T-cell (primary cell): Measurements from ENCODE around the gene TUBB. TPM values are rescaled to one million over a fixed set of nuclear protein-coding genes. Genes with fewer than 3 reads are reported as not detected.

Experiments
- ATAC-seq, 4 experiments: fragments of 200-7000 bp in 3 of 4; fragments of 150-1000 bp in 1 of 4; cut with Tn5 transposase; replicated peaks in 1 of 4; 1 replicate in 3 of 4; 2 replicates in 1 of 4; pipeline ENCODE4 v1.10.0; 2021; ENCODE audit warnings: moderate library complexity in 3 of 4, mild to moderate bottlenecking in 2 of 4, moderate number of reproducible peaks in 1 of 4
- CTCF ChIA-PET, 2 donors: fragments of 300-600 bp; sonication (Branson Sonifier 250); formaldehyde crosslinking; loops; one replicate each; lab custom pipeline; 2022; ENCODE audit warnings: antibody characterized with exemption in 2 of 2; lab: Charles Lee
- POLR2A ChIA-PET, 2 donors: fragments of 300-600 bp; sonication (Branson Sonifier 250); formaldehyde crosslinking; loops; one replicate each; lab custom pipeline; 2022; ENCODE audit warnings: antibody characterized with exemption in 2 of 2; lab: Charles Lee
- DNase-seq, 35 experiments: peaks; one replicate each; pipeline versions ENCODE4 v3.0.0 to v3.0.0-alpha.2; 2013 to 2023
- H3K27ac ChIP-seq: one replicate; pipeline ENCODE4 v1.5.1; 2013; ENCODE audit warnings: low read length
- H3K27me3 ChIP-seq, 2 experiments: replicated peaks in 1 of 2; 1 replicate in 1 of 2; 2 replicates in 1 of 2; pipeline versions ENCODE4 v1.6.1 to v1.7.0; 2013; ENCODE audit warnings: low read length in 1 of 2, mixed read lengths in 1 of 2; ENCODE audit not compliant: control insufficient read depth in 2 of 2, insufficient read depth in 2 of 2; ENCODE audit errors: extremely low read depth in 1 of 2
- H3K36me3 ChIP-seq, 2 donors: 1 replicate in 1 of 2; 2 replicates in 1 of 2; pipeline versions ENCODE4 v1.6.1 to v1.7.0; 2013; ENCODE audit warnings: low read length in 1 of 2; ENCODE audit not compliant: control insufficient read depth in 2 of 2, insufficient read depth in 1 of 2; ENCODE audit errors: extremely low read depth in 1 of 2
- H3K4me1 ChIP-seq, 2 experiments: 1 replicate in 1 of 2; 2 replicates in 1 of 2; pipeline versions ENCODE4 v1.6.1 to v1.7.0; 2013; ENCODE audit warnings: low read length in 2 of 2, mixed read lengths in 1 of 2; ENCODE audit not compliant: insufficient read depth in 2 of 2, control insufficient read depth in 1 of 2; ENCODE audit errors: extremely low read depth in 1 of 2
- H3K4me3 ChIP-seq, 2 donors: 1 replicate in 1 of 2; 2 replicates in 1 of 2; pipeline versions ENCODE4 v1.5.1 to v1.7.0; 2013; ENCODE audit warnings: mild to moderate bottlenecking in 2 of 2, low read length in 1 of 2, moderate library complexity in 1 of 2; ENCODE audit not compliant: control insufficient read depth in 1 of 2; ENCODE audit errors: extremely low read depth in 1 of 2
- H3K9me3 ChIP-seq: 2 replicates; pipeline ENCODE4 v1.7.0; 2013
- H3K27ac Mint-ChIP-seq, 2 donors: one replicate each; pipeline ENCODE4 v1.8.0; 2020 to 2021; ENCODE audit warnings: mild to moderate bottlenecking in 2 of 2, mixed read lengths in 2 of 2
- H3K27me3 Mint-ChIP-seq, 2 donors: one replicate each; pipeline ENCODE4 v1.8.0; 2021 to 2022; ENCODE audit warnings: mixed read lengths in 2 of 2
- H3K36me3 Mint-ChIP-seq: one replicate; pipeline ENCODE4 v1.8.0; 2021; ENCODE audit warnings: mixed read lengths
- H3K4me1 Mint-ChIP-seq, 3 donors: one replicate each; pipeline ENCODE4 v1.8.0; 2020 to 2022; ENCODE audit warnings: mixed read lengths in 3 of 3, mild to moderate bottlenecking in 1 of 3
- H3K4me3 Mint-ChIP-seq, 3 donors: one replicate each; pipeline ENCODE4 v1.8.0; 2020 to 2022; ENCODE audit warnings: mild to moderate bottlenecking in 3 of 3, mixed read lengths in 3 of 3, moderate library complexity in 3 of 3
- H3K9me3 Mint-ChIP-seq, 3 donors: one replicate each; pipeline ENCODE4 v1.8.0; 2020 to 2022; ENCODE audit warnings: mixed read lengths in 3 of 3
- WGBS: methylation state at CpG from one replicate; pipeline ENCODE4 v1.1.5; 2013; ENCODE audit warnings: missing lambda C conversion rate; ENCODE audit not compliant: insufficient coverage; 5-methylcytosine and 5-hydroxymethylcytosine counted together
- total RNA-seq, 35 experiments: library from RNA in 6 of 35; stranded (reverse) in 6 of 35; fragments of 120-200 nt in 1 of 35; gene quantifications; one replicate each; pipeline versions ENCODE4 v1.2.1 to v1.2.4 and lab custom pipeline; 2013 to 2026

Gene TUBB
- total RNA-seq, 5 donors from 2014 or later (not counting 1 experiment from before 2014, with no cell fraction given) = 108 to 246 (median 202) TPM

DNA sequence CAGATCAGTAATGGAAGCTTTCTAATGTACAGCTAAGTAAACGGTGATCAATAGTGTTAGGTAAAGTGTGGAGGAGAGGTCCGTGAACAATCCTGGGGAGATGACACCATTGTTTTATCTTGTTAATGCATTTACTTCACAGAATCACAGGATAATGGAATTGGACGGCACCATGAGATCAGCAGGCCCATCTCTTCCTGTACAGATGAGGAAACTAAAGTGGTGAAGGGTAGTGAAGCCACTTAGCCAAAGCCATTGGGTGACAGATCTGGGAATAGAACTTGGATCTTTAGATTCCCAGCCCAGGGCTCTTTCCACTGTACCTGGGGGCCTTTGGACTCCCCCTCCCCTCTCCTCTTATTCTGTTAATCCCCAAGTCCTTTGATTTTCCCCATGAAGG, 50.4 kb downstream of the TUBB start:
- Mint-ChIP-seq H3K4me1 (peaks cover 59 to 68% (median 62%) of the 10 kb centered on the region in 3 donors), H3K36me3 (no peaks in the 10 kb centered on the region), H3K27me3 (no peaks in the 10 kb centered on the region), H3K4me3 (peak overlapping the region in 1 of 3 donors; percentile 2), H3K27ac (peak overlapping the region in 1 of 2 donors; percentile 5), H3K9me3 (no peaks in the 10 kb centered on the region)
- Histone ChIP-seq H3K36me3 (no peaks in the 10 kb centered on the region), H3K9me3 (no peaks in the 10 kb centered on the region), H3K27me3 (no peaks in the 10 kb centered on the region), H3K4me1 (peaks cover 29 to 42% of the 10 kb centered on the region in 2 experiments), H3K27ac (no peak overlapping the region), H3K4me3 (no peak overlapping the region)
- ChIA-PET CTCF (no interaction called here), POLR2A (no interaction called here)
- no peak for DNase-seq
- WGBS = no CpG with 5 or more reads among the region's 3 CpGs
- no peak for ATAC-seq

DNA sequence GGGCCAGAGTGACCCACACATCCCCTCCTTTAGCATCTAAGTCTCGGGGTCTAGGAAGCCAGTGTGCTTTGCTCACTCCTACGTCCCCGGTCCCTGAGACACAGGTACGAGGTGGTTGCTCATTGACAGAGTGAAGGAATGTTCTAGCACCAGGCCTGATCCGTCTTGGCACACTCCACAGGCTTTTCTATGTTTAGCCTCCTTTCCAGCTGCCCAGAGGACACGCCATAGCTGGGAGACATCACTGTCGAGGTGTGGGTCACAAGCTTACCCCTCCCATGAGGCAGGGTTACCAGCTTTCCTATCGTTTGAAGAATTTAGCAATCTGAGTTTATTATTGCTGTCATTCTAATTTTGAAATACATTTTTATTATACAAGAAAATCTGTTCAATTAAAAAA, 54.5 kb downstream of the TUBB start:
- Histone ChIP-seq H3K27ac (no peak overlapping the region), H3K4me3 (no peak overlapping the region), H3K4me1 (peaks cover 10 to 35% of the 10 kb centered on the region in 2 experiments), H3K9me3 (no peaks in the 10 kb centered on the region), H3K36me3 (no peaks in the 10 kb centered on the region), H3K27me3 (no peaks in the 10 kb centered on the region)
- ChIA-PET POLR2A (no interaction called here), CTCF (no interaction called here)
- no peaks in the 10 kb centered on the region for H3K27me3 Mint-ChIP-seq
- H3K4me3 Mint-ChIP-seq = no peak overlapping the region
- 95% methylated on average over 5 of the region's 8 CpGs for WGBS
- H3K36me3 Mint-ChIP-seq = no peaks in the 10 kb centered on the region
- no peak overlapping the region for H3K27ac Mint-ChIP-seq
- no peak for DNase-seq
- ATAC-seq = no peak
- H3K9me3 Mint-ChIP-seq = no peaks in the 10 kb centered on the region
- H3K4me1 Mint-ChIP-seq = peaks cover 40 to 61% (median 48%) of the 10 kb centered on the region in 3 donors

Other genes starting within 250 kb of the TUBB start
- gene HLA-E, start 230.8 kb upstream of the TUBB start, total RNA-seq = 1,000 to 10,000 TPM; 1,114 to 1,417 (median 1,253) TPM
- 100 to 1,000 TPM in 2 of 5 donors, 10 to 100 TPM in 3; 65.5 to 167 (median 72.9) TPM for gene GNL1, start 163.9 kb upstream of the TUBB start, total RNA-seq
- 10 to 100 TPM; 12.8 to 22.1 (median 19.7) TPM for gene PRR3, start 163.1 kb upstream of the TUBB start, total RNA-seq
- gene ABCF1, start 148.9 kb upstream of the TUBB start, total RNA-seq = 10 to 100 TPM; 61.1 to 89.9 (median 73.8) TPM
- gene PPP1R10, start 103.1 kb upstream of the TUBB start, total RNA-seq = 100 to 1,000 TPM; 104 to 170 (median 163) TPM
- gene MRPS18B, start 102.5 kb upstream of the TUBB start, total RNA-seq = 10 to 100 TPM; 20.7 to 55.5 (median 50.2) TPM
- gene ATAT1, start 93.5 kb upstream of the TUBB start, total RNA-seq = 10 to 100 TPM in 4 of 5 donors, 1 to 10 TPM in 1; 6.9 to 11.8 (median 10.4) TPM
- gene C6orf136, start 73.2 kb upstream of the TUBB start, total RNA-seq = 10 to 100 TPM; 24.5 to 39.8 (median 31.4) TPM
- 10 to 100 TPM; 29.0 to 51.9 (median 46.2) TPM for gene DHX16, start 47.3 kb upstream of the TUBB start, total RNA-seq
- 100 to 1,000 TPM; 109 to 177 (median 156) TPM for gene PPP1R18, start 33.7 kb upstream of the TUBB start, total RNA-seq
- gene NRM, start 29.4 kb upstream of the TUBB start, total RNA-seq = 1 to 10 TPM; 4.2 to 6.9 (median 5.5) TPM
- 10 to 100 TPM; 42.3 to 69.7 (median 53.4) TPM for gene MDC1, start 3.1 kb upstream of the TUBB start, total RNA-seq
- gene FLOT1, start 22.3 kb downstream of the TUBB start, total RNA-seq = 100 to 1,000 TPM in 1 of 5 donors, 10 to 100 TPM in 4; 62.2 to 109 (median 74.2) TPM
- 10 to 100 TPM in 4 of 5 donors, 1 to 10 TPM in 1; 8.9 to 30.8 (median 12.4) TPM for gene IER3, start 24.2 kb downstream of the TUBB start, total RNA-seq
- 10 to 100 TPM in 4 of 5 donors, 1 to 10 TPM in 1; 8.8 to 23.9 (median 19.3) TPM for gene DDR1, start 164.2 kb downstream of the TUBB start, total RNA-seq
- gene GTF2H4, start 187.9 kb downstream of the TUBB start, total RNA-seq = 10 to 100 TPM; 15.5 to 39.2 (median 33.3) TPM
- 10 to 100 TPM; 25.1 to 55.2 (median 40.9) TPM for gene VARS2, start 193.9 kb downstream of the TUBB start, total RNA-seq
- under 1 TPM in 2 of 5 donors, not detected in 3; 0.51 to 0.67 TPM for gene SFTA2, start 211.8 kb downstream of the TUBB start, total RNA-seq
- under 1 TPM in 1 of 5 donors, not detected in 4; 0.09 TPM for gene MUCL3, start 220.6 kb downstream of the TUBB start, total RNA-seq